Prostate gland (tissue), 2 donors: Measurements from ENCODE around the gene ROBO1. TPM values are rescaled to one million over a fixed set of nuclear protein-coding genes. Genes with fewer than 3 reads are reported as not detected.

Source experiments
- DNase-seq: peaks from one replicate; pipeline ENCODE4 v3.0.0-alpha.2; 2019; ENCODE audit warnings: low spot score
- H3K27ac ChIP-seq, 2 donors: fragments of 200-600 bp; sonication (generic); 2 replicates each; pipeline ENCODE4 v1.5.1; 2017 to 2019
- H3K27me3 ChIP-seq: fragments of 200-600 bp; sonication (generic); replicated peaks from 2 replicates; pipeline ENCODE4 v1.5.1; 2019; ENCODE audit not compliant: insufficient read depth
- H3K36me3 ChIP-seq, 2 donors: fragments of 200-600 bp; sonication (generic); 1 replicate in 1 of 2; 2 replicates in 1 of 2; pipeline versions ENCODE4 v1.5.1 to v1.8.1; 2017 to 2019
- H3K4me1 ChIP-seq: fragments of 200-600 bp; sonication (generic); replicated peaks from 2 replicates; pipeline ENCODE4 v1.5.1; 2019
- H3K4me3 ChIP-seq, 2 donors: fragments of 200-600 bp; sonication (generic); 2 replicates each; pipeline ENCODE4 v1.5.1; 2017 to 2019
- H3K9me3 ChIP-seq: fragments of 200-600 bp; sonication (generic); 2 replicates; pipeline ENCODE4 v1.5.1; 2017
- CTCF ChIP-seq, 4 experiments: fragments of 200-600 bp in 2 of 4; fragments of 450-650 bp in 2 of 4; sonication (generic) in 2 of 4; IDR thresholded peaks; 1 replicate in 3 of 4; 2 replicates in 1 of 4; pipeline ENCODE4 v1.5.1; 2016 to 2019; ENCODE audit warnings: antibody characterized with exemption in 4 of 4, mild to moderate bottlenecking in 2 of 4, moderate library complexity in 2 of 4
- POLR2A ChIP-seq: fragments of 450-650 bp; IDR thresholded peaks from one replicate; pipeline ENCODE4 v1.6.1; 2016; ENCODE audit warnings: antibody characterized with exemption, mild to moderate bottlenecking
- POLR2AphosphoS5 ChIP-seq: sonication (generic); formaldehyde crosslinking; IDR thresholded peaks from one replicate; pipeline ENCODE4 v1.6.1; 2017; ENCODE audit warnings: antibody characterized with exemption
- WGBS: methylation state at CpG from one replicate; pipeline ENCODE4 v1.1.5; 2018; 5-methylcytosine and 5-hydroxymethylcytosine counted together
- intact Hi-C: fragments of 100-400 bp; cut with DNase I; formaldehyde crosslinking; loops from one replicate; pipeline ENCODE4 v1.14.2; 2022
- total RNA-seq, 2 donors: library from RNA; depleted of rRNA; stranded (reverse); fragments of >200 nt; gene quantifications; one replicate each; pipeline ENCODE4 v1.1.0, GENCODE V29; 2016

The ROBO1 gene
- total RNA-seq, 2 donors from 2014 or later = 37.6 to 50.8 TPM

DNA sequence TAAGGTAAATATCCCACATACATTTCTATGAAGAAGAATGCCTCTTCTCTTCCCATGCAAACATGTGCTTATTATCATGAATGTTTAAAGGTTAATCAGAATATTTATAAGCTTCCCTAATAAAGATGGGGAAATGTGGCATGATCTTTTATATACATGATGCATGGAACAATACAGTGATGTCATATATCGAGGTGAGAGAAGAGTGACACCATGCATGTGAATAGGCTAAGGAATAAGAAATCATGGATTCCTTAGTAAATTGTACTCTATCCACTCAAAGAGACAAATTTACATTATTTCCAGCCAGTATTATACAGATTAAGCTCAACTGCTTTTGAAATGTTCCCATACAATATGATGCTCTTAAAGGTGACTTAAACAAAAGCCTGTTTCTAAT, 1035.3 kb downstream of the ROBO1 start:
- Histone ChIP-seq H3K9me3 (no peaks in the 10 kb centered on the region), H3K4me3 (no peak overlapping the region), H3K27me3 (no peaks in the 10 kb centered on the region), H3K4me1 (no peaks in the 10 kb centered on the region), H3K27ac (no peak overlapping the region), H3K36me3 (no peaks in the 10 kb centered on the region)
- WGBS = 98% methylated on average over 1 of the region's 1 CpG
- no peak for DNase-seq
- TF ChIP-seq POLR2AphosphoS5 = no peak
- TF ChIP-seq POLR2A = no peak
- no peak for TF ChIP-seq CTCF (IDR thresholded peaks at IDR 0.05)
- intact Hi-C loops = no loop called here

DNA sequence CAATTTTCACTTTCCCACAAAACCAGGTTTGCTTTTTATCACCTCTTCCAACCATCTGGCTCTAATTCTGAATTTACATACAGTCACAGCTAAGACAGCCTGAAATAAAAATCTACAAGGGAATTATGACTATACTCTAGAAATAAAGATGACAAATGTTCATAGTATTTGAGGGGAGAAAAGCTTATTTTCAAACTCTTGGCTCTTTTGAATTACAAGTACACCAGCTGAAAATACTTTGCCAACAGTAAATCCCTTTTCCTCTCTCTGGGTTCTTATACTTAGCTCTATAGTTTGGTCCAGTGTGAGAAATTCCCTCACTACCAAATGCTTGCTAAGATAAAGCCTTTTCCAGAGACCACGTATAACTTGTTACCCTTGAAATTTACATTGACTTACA, 1037.9 kb downstream of the ROBO1 start:
- no peak for TF ChIP-seq CTCF (IDR thresholded peaks at IDR 0.05)
- no peak for TF ChIP-seq POLR2A
- TF ChIP-seq POLR2AphosphoS5 = no peak
- H3K9me3 ChIP-seq = no peaks in the 10 kb centered on the region

DNA sequence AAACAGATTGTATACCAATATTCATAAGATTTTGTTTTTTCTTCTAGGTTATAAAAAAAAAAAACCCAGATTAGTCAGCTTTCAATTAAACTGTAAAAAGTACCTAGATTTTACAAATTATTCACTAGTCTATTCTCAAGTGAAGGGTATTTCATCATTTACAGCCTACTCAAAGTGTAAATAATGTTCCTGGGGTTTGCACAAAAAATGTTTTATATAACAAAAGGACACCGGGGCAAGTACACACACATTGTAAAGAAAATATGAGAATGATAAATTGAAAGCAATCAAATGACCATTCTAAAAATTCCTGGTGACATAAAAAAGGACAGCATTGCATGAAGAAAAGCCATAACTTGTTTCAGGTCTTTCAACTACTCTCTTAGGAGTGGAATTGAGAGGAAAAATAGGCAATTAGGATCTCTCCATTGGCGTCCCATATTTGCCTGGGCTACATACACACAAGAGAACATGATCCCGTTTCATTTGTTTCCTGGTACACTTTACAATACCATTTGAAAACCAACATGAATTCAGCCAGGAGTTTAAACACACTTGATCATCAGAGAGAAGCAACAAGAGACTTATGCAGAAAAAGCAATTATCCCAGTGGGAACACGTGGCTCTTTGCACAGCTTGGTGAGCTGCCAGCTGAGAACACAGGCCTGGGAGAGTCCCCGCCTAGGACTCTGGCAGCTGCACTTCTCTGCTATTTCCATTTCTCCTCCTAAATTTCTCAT, 1039.2 kb downstream of the ROBO1 start:
- DNase-seq = peak; percentile 46
- Histone ChIP-seq H3K9me3 (no peaks in the 10 kb centered on the region), H3K27me3 (no peaks in the 10 kb centered on the region), H3K4me3 (no peak overlapping the region), H3K36me3 (no peaks in the 10 kb centered on the region), H3K4me1 (no peaks in the 10 kb centered on the region), H3K27ac (no peak overlapping the region)
- intact Hi-C loops = no loop called here
- WGBS = 18% methylated on average over 5 of the region's 5 CpGs
- TF ChIP-seq POLR2AphosphoS5 (peak; percentile 19), CTCF (IDR thresholded peaks at IDR 0.05) (no peak)

More for the DNA sequence above, 1037.9 kb downstream of the ROBO1 start:
- H3K4me3 ChIP-seq = no peak overlapping the region
- no peaks in the 10 kb centered on the region for H3K27me3 ChIP-seq
- WGBS = 85% methylated on average over 1 of the region's 1 CpG
- H3K4me1 ChIP-seq = no peaks in the 10 kb centered on the region
- H3K27ac ChIP-seq = no peak overlapping the region
- H3K36me3 ChIP-seq = no peaks in the 10 kb centered on the region
- DNase-seq = no peak
- intact Hi-C loops = no loop called here

- TF ChIP-seq POLR2A = no peak
- TF ChIP-seq CTCF (IDR thresholded peaks at IDR 0.05) = no peak
- TF ChIP-seq POLR2AphosphoS5 = no peak
- WGBS = 92% methylated on average over 3 of the region's 3 CpGs
These were observed 1041.3 kb downstream of the ROBO1 start for GRCh38 chr3:78726545-78726944.

GRCh38 chr3:78725703-78726246, 1042.0 kb downstream of the ROBO1 start:
- WGBS = 73% methylated on average over 2 of the region's 2 CpGs
- Histone ChIP-seq H3K4me3 (no peak overlapping the region), H3K36me3 (no peaks in the 10 kb centered on the region), H3K27me3 (no peaks in the 10 kb centered on the region), H3K9me3 (no peaks in the 10 kb centered on the region), H3K4me1 (no peaks in the 10 kb centered on the region), H3K27ac (no peak overlapping the region)
- no peak for DNase-seq
- intact Hi-C loops = no loop called here
- TF ChIP-seq CTCF (IDR thresholded peaks at IDR 0.05) = no peak
- TF ChIP-seq POLR2A = no peak
- TF ChIP-seq POLR2AphosphoS5 = no peak

More at GRCh38 chr3:78726545-78726944, 1041.3 kb downstream of the ROBO1 start:
- Histone ChIP-seq H3K4me1 (no peaks in the 10 kb centered on the region), H3K9me3 (no peaks in the 10 kb centered on the region), H3K4me3 (no peak overlapping the region), H3K36me3 (no peaks in the 10 kb centered on the region), H3K27me3 (no peaks in the 10 kb centered on the region), H3K27ac (no peak overlapping the region)
- intact Hi-C loops = no loop called here
- no peak for DNase-seq
